ENCODE results near the gene HAPLN2.
A peak's percentile ranks its signal among the peaks of the same experiment; 100 is the strongest.
"Not testable (repeated sequence)": the region's sequence is repeated elsewhere in the genome, so short reads cannot be mapped to it uniquely, and the experiment has no call there.

The HAPLN2 gene

DNA sequence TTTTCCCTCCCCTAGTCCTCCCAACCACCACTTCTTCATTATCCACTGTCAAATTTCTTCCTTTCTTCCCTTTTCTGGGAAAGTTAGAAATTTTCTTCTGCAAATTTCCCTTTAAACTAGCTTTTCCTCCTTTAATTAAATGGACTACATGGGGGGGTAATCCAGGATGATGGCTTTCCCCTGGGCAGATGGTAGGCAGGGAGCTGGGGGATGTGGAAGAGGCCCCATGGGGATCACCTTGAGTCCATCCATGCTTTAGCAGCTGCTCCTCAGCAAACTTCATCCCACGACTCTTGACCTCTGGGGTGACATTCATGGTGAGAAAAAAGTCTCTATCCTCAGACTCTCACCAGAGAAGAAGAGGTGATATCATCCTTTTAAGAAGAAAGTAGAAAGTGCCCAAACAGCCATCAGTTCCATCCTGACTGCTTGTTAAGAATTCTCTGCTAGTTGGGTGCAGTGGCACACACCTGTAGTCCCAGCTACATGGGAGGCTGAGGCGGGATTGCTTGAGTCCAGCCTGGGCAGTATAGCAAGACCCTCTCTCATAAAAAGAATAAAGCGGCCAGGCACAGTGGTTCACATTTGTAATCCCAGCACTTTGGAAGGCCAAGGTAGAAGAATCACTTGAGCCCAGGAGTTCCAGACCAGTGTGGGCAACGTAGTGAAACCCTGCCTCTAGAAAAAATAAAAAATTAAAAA, 20.3 kb upstream of the HAPLN2 start:
- Mint-ChIP-seq H3K4me3 (peak overlapping the region; percentile 95), H3K4me1 (ENCODE audit: low read depth) (peaks cover 53% of the 10 kb centered on the region), H3K27ac (peak overlapping the region; percentile 97), H3K27me3 (no peaks in the 10 kb centered on the region), H3K9me3 (no peaks in the 10 kb centered on the region), H3K36me3 (ENCODE audit: low read depth) (peaks cover 78% of the 10 kb centered on the region)
- no peak for DNase-seq

DNA sequence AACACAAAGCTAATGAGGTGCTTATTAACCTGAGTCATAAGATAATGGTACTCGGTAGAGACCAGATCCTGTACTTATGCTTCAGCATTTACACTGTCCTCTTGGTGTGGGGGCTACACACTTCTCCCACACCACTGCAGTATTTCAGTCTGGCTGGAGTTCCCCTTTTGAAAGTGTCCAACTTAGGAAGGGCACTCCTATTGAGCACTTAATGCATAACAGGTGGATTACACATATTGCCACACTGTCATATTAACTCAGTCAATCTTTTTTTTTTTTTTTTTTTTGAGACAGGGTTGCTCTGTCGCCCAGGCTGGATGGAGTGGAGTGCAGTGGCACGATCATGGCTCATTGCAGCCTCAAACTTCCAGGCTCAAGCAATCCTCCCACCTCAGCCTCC, 19.4 kb upstream of the HAPLN2 start:
- no peaks in the 10 kb centered on the region for H3K27me3 Mint-ChIP-seq
- H3K27ac Mint-ChIP-seq: peak overlapping the region; percentile 97
- no peak for DNase-seq
- H3K4me3 Mint-ChIP-seq: peak overlapping the region; percentile 95
- H3K4me1 Mint-ChIP-seq (ENCODE audit: low read depth): peaks cover 50% of the 10 kb centered on the region
- peaks cover 69% of the 10 kb centered on the region for H3K36me3 Mint-ChIP-seq (ENCODE audit: low read depth)
- no peaks in the 10 kb centered on the region for H3K9me3 Mint-ChIP-seq

DNA sequence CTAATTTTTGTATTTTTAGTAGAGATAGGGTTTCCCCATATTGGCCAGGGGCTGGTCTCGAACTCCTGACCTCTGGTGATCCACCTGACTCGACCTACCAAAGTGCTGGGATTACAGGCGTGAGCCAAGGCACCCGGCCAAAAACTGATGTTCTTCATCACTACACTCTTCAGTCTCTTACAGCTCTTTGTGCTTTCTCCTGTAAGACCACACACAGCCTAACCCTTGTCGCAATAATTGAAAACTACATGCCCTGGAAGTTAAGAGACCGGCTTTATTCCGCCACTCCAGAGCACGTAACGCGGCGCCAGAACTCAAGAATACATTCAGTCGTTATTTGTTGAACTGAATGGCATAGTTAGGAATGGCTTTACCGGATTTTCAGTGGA, 18.5 kb upstream of the HAPLN2 start:
- peaks cover 60% of the 10 kb centered on the region for H3K36me3 Mint-ChIP-seq (ENCODE audit: low read depth)
- H3K27me3 Mint-ChIP-seq: no peaks in the 10 kb centered on the region
- no peaks in the 10 kb centered on the region for H3K9me3 Mint-ChIP-seq
- peaks cover 46% of the 10 kb centered on the region for H3K4me1 Mint-ChIP-seq (ENCODE audit: low read depth)
- peak overlapping the region; percentile 97 for H3K27ac Mint-ChIP-seq
- peak overlapping the region; percentile 95 for H3K4me3 Mint-ChIP-seq
- DNase-seq: peak; percentile 43

DNA sequence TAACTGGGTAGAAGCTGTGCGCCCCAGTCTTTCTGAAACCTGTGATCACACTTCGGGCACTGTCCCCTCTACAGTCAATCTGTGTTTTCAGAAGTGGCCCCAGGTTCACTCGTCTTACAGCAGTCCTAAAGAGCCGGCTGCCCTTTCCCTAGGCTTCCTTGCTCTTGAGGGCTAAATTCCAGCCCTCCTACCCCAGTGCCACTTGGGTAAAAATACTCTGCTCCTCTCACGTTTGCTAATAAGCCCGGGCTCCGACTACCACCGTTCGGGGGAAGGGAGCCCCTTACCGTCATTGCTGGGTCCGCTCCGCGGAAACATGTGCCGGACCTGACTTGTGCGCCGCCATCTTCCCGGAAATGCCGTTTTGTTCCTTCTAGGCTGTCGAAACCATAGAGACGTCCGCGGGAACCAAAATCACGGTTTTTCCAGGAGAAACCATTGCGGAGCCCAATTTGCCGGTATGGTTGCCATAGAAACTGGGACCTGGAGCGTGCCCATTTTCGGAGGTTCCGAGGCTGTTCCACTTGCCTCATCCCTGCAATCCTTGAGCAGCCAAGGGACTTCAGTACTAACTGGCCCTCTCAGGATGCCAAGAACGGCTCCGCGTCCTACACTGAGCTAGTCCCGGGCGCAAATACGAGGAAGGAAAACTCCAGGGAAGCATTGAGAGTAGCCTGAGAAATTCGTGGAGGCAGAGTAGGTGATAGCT, 17.9 kb upstream of the HAPLN2 start, which contains the start of gene GPATCH4:
Gene GPATCH4, minus strand, starts transcription at position 358 of the 709 bp plus-strand sequence.
- Mint-ChIP-seq H3K36me3 (ENCODE audit: low read depth) (peaks cover 54% of the 10 kb centered on the region), H3K4me3 (peak within 1 kb of the TSS; percentile 95), H3K27me3 (no peaks in the 10 kb centered on the region), H3K27ac (peak within 1 kb of the TSS; percentile 97), H3K4me1 (ENCODE audit: low read depth) (peaks cover 46% of the 10 kb centered on the region), H3K9me3 (no peaks in the 10 kb centered on the region)
- peak; percentile 85 for DNase-seq

DNA sequence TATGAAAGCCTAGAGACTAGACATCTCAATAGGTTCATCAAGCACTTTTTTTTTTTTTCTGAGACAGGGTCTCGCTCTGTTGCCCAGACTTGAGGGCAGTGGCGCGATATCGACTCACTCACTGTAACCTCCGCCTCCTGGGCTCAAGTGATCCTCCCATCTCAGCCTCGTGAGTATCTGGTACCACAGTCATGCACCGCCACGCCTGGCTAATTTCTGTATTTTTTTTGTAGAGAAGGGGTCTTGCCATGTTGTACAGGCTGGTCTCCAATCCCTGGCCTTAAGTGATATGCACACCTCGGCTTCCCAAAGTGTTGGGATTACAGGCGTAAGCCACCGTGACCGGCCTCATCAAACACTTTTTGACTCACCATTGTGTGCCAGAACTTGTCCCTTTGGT, 17.3 kb upstream of the HAPLN2 start:
- Mint-ChIP-seq H3K27ac (peak overlapping the region; percentile 97), H3K36me3 (ENCODE audit: low read depth) (peaks cover 48% of the 10 kb centered on the region), H3K27me3 (no peaks in the 10 kb centered on the region), H3K4me3 (peak overlapping the region; percentile 95), H3K9me3 (no peaks in the 10 kb centered on the region), H3K4me1 (ENCODE audit: low read depth) (peaks cover 46% of the 10 kb centered on the region)
- DNase-seq: no peak

DNA sequence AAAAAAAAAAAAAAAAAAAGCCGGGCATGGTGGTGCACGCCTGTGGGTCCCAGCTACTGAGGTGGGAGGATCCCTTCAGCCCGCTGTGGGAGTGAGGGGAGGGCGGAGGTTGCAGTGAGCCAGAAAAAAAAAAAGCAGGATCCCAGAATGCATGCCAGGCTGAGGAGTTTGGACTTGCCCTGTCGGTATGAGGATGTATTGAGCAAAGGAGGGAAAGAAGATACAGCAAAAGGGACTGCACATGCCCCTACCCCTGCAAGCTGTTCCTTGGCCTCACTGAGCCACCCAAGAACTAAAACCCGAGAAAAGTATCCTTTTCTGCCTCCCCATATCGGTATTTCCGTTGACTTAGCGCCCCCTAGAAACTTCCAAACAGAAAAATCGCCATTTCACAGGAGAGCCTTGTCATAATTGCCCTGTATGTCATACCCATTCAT, 16.6 kb upstream of the HAPLN2 start:
- no peaks in the 10 kb centered on the region for H3K9me3 Mint-ChIP-seq
- peaks cover 41% of the 10 kb centered on the region for H3K36me3 Mint-ChIP-seq (ENCODE audit: low read depth)
- H3K4me1 Mint-ChIP-seq (ENCODE audit: low read depth): peaks cover 42% of the 10 kb centered on the region
- H3K4me3 Mint-ChIP-seq: peak overlapping the region; percentile 60
- no peaks in the 10 kb centered on the region for H3K27me3 Mint-ChIP-seq
- DNase-seq: no peak
- peak overlapping the region; percentile 85 for H3K27ac Mint-ChIP-seq

DNA sequence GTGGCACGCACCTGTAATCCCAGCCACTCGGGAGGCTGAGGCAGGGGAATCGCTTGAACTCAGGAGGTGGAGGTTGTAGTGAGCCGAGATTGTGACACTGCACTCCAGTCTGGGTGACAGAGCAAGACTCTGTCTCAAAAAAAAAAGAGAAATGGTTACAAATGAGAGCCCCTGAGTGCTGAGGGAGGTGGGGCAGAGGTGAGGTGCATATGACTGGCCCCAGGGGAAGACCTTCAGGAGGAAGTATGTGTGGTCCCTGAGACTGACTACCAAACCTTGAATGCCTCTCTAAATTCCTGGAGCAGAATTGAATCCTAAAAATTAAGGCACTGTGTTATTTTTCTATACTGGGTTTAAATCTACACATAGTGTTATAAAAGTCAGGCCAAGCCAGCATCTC, 11.9 kb upstream of the HAPLN2 start:
- not testable (repeated sequence) for H3K9me3 Mint-ChIP-seq; DNase-seq; H3K36me3 Mint-ChIP-seq (ENCODE audit: low read depth); H3K4me3 Mint-ChIP-seq; H3K27me3 Mint-ChIP-seq; H3K27ac Mint-ChIP-seq
- H3K4me1 Mint-ChIP-seq (ENCODE audit: low read depth): peaks cover 18% of the 10 kb centered on the region

DNA sequence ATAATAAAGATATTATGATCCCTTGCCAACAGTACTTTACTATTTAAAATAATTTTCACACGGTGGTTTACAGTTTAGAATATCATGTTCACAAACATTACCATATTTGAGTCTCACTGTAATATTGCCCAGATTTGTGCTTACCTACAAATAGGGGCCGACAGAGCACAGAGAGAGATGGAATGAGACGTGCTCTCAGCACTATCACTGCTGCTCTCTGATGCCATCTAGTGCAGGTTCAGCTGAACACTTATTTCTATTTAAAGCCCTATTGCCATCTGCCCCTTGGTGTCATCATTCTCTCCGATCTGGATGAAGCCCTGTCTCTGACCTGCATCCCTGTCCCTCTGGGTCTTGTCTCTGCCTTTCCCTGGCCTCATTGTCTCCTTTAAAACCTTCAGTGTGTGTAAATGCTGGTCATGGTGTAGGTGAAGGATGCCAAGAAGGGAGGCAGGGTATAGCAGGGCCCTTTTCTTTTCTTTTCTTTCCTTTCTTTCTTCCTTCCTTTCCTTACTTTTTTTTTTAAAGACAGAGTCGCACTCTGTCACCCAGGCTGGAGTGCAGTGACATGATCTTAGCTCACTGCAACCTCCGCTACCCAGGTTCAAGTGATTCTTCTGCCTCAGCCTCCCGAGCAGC, 11.1 kb upstream of the HAPLN2 start:
- Mint-ChIP-seq H3K27ac (no peak overlapping the region), H3K27me3 (peaks cover 10% of the 10 kb centered on the region), H3K4me1 (ENCODE audit: low read depth) (peaks cover 11% of the 10 kb centered on the region), H3K4me3 (no peak overlapping the region), H3K36me3 (ENCODE audit: low read depth) (no peaks in the 10 kb centered on the region), H3K9me3 (no peaks in the 10 kb centered on the region)
- DNase-seq: peak; percentile 57

DNA sequence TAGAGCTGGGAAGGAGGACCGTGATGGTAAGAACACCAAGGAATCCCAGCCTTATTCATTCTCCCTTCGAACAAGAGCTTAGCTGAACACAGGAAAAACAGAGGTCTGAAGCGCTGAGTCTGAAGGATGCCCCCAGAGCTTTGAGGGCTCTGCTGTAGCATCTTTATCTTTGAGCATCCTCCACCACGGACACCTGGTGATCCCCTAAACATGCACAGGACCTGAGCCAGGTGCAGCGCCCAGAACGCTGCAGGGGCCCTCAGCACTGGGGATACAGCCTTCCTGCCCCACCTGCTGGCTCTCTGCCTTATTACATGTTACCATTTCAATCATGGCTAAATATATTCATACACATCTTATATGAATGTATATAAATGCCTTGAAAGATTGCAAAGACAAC, 10.2 kb upstream of the HAPLN2 start:
- H3K4me1 Mint-ChIP-seq (ENCODE audit: low read depth): peaks cover 10% of the 10 kb centered on the region
- peaks cover 10% of the 10 kb centered on the region for H3K27me3 Mint-ChIP-seq
- DNase-seq: peak; percentile 65
- H3K27ac Mint-ChIP-seq: no peak overlapping the region
- no peaks in the 10 kb centered on the region for H3K9me3 Mint-ChIP-seq
- no peaks in the 10 kb centered on the region for H3K36me3 Mint-ChIP-seq (ENCODE audit: low read depth)
- no peak overlapping the region for H3K4me3 Mint-ChIP-seq

DNA sequence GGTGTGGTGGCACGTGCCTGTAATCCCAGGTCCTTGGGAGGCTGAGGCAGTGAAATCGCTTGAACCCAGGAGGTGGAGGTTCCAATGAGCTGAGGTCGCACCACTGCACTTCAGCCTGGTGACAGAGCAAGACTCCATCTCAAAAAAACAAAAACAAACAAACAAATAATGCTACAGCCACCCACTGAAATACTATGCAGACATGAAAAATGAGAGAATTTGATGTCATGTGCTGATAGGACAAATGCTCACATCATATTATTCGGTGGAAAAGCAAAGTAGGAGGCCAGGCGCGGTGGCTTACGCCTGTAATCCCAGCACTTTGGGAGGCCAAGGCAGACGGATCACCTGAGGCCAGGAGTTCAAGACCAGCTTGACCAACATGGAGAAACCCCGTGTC, 9.1 kb upstream of the HAPLN2 start:
- H3K4me3 Mint-ChIP-seq, H3K9me3 Mint-ChIP-seq: not testable (repeated sequence)
- peaks cover 10% of the 10 kb centered on the region for H3K4me1 Mint-ChIP-seq (ENCODE audit: low read depth)

DNA sequence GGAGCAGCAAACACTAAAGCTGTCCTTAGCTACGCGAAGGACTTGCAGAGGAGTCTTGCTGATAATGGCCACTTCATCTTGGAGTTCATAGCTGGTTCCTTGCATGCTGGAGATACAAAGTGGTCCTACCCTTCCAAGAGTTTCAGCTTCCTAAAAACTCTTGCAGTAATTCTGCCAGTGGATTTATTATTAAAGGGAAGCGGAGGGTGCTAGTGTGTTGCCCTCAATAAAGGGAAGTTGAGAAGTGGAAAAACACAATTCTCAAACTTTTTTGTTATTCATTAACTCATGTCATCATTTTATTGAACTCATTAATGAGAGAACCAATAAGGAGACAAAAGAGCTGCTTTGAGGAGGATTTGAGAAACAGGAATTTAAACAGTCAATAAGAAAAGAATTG, 6.5 kb upstream of the HAPLN2 start:
- Mint-ChIP-seq H3K4me3 (no peak overlapping the region), H3K27ac (no peak overlapping the region), H3K36me3 (ENCODE audit: low read depth) (no peaks in the 10 kb centered on the region), H3K4me1 (ENCODE audit: low read depth) (peaks cover 10% of the 10 kb centered on the region), H3K27me3 (peaks cover 29% of the 10 kb centered on the region), H3K9me3 (no peaks in the 10 kb centered on the region)
- no peak for DNase-seq

More for the DNA sequence above, 9.1 kb upstream of the HAPLN2 start:
- H3K36me3 Mint-ChIP-seq (ENCODE audit: low read depth); H3K27ac Mint-ChIP-seq; DNase-seq: not testable (repeated sequence)
- H3K27me3 Mint-ChIP-seq: peaks cover 12% of the 10 kb centered on the region

DNA sequence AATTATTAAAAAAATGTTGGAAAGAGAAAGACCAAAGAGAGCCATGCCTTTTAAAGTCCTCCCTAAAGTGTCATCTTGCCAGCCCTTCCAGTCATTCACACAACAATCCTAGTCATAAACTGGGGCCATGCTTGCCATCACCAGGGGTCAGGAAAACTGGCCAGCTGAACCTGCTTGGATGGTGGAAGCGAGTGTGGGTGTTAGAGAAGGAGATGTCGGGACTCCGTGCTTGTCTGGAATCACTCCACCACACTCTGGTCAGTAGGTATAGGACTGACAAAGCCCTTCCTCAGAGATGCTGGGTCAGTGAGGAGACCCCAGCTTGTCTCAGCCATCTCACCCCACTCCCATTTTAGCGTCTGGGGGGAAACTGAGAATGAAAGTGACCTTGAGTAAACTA, 3.3 kb upstream of the HAPLN2 start:
- peaks cover 57% of the 10 kb centered on the region for H3K27me3 Mint-ChIP-seq
- H3K4me3 Mint-ChIP-seq: no peak overlapping the region
- H3K36me3 Mint-ChIP-seq (ENCODE audit: low read depth): no peaks in the 10 kb centered on the region
- no peaks in the 10 kb centered on the region for H3K4me1 Mint-ChIP-seq (ENCODE audit: low read depth)
- H3K27ac Mint-ChIP-seq: no peak overlapping the region
- DNase-seq: no peak
- H3K9me3 Mint-ChIP-seq: no peaks in the 10 kb centered on the region

DNA sequence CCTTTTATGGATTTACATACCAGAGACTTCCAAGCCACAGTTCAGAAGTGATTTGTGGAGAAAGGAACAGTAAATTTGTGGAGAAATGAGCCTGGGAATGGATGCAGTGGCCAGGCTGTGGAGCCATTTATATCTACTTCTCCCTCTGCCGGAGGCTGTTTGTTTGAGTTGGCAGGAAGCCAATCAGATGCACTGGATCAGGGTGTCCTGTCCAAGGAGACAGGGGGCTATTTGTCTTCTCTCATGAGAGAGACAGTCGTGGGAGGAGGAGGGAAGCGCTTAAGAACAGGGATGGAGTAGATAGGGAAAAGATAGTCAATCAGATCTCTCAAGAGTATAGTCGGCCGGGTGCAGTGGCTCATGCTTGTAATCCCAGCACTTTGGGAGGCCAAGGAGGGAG, 2.8 kb upstream of the HAPLN2 start:
- peaks cover 61% of the 10 kb centered on the region for H3K27me3 Mint-ChIP-seq
- H3K9me3 Mint-ChIP-seq: no peaks in the 10 kb centered on the region
- H3K4me1 Mint-ChIP-seq (ENCODE audit: low read depth): no peaks in the 10 kb centered on the region
- no peak for DNase-seq
- no peaks in the 10 kb centered on the region for H3K36me3 Mint-ChIP-seq (ENCODE audit: low read depth)
- H3K4me3 Mint-ChIP-seq: no peak overlapping the region
- H3K27ac Mint-ChIP-seq: no peak overlapping the region

DNA sequence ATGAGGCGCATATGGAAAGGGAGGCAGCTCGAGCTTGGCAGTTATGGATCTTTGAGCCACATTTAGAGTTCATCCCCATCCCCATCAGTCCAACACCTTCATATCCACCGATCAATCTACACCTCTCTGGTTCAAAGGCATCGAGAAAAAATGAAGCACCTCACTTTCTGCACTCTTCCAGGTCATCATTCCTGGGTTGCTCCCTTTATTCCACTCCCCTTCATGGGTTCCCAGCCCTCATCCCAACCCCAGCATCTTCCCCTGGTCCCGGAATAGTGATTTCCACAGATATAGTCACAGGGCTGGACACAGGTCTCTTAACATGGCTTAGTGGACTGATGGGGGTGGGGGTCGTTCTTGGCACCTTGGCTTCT, 354 bp downstream of the HAPLN2 start:
- H3K27ac Mint-ChIP-seq: no peak overlapping the region
- no peak overlapping the region for H3K4me3 Mint-ChIP-seq
- peaks cover 3% of the 10 kb centered on the region for H3K4me1 Mint-ChIP-seq (ENCODE audit: low read depth)
- H3K27me3 Mint-ChIP-seq: peaks cover 79% of the 10 kb centered on the region
- DNase-seq: no peak
- no peaks in the 10 kb centered on the region for H3K9me3 Mint-ChIP-seq
- no peaks in the 10 kb centered on the region for H3K36me3 Mint-ChIP-seq (ENCODE audit: low read depth)
